Neural progenitor cell (in vitro differentiated cells): ENCODE results near the gene PLAC1.

ENCODE experiments used
- CTCF ChIP-seq: fragments of 200-600 bp; sonication (generic); IDR thresholded peaks from 2 replicates; pipeline ENCODE4 v1.5.1; 2017; ENCODE audit warnings: antibody characterized with exemption, mild to moderate bottlenecking
- EZH2 ChIP-seq: fragments of 200-600 bp; sonication (generic); IDR thresholded peaks from 2 replicates; pipeline ENCODE4 v1.6.1; 2017; ENCODE audit warnings: antibody characterized with exemption, mild to moderate bottlenecking, moderate library complexity

- TF ChIP-seq CTCF = no peak
- TF ChIP-seq EZH2 = no peak
Observed at GRCh38 chrX:134634691-134635090, 23.6 kb downstream of the PLAC1 start.
